OCI-LY1 (cell line): Measurements from ENCODE around the gene TMEM131.

Source experiments
- H2AFZ ChIP-seq: fragments of 200-600 bp; sonication (generic), shearing (Covaris generic); 2 replicates; pipeline ENCODE4 v1.6.0; 2014; ENCODE audit warnings: antibody characterized with exemption, mild to moderate bottlenecking, low read length
- H3F3A ChIP-seq: fragments of 200-600 bp; sonication (generic), shearing (Covaris generic); 2 replicates; pipeline ENCODE4 v1.6.0; 2014; ENCODE audit warnings: mild to moderate bottlenecking, antibody characterized with exemption, low read length, moderate library complexity; ENCODE audit not compliant: insufficient read depth
- H3K27ac ChIP-seq: fragments of 200-600 bp; sonication (generic); 2 replicates; pipeline ENCODE4 v1.5.1; 2014; ENCODE audit warnings: low read length, mixed run types, mild to moderate bottlenecking, low read depth; ENCODE audit not compliant: poor library complexity, severe bottlenecking
- H3K27me3 ChIP-seq: fragments of 200-600 bp; sonication (generic); 2 replicates; pipeline ENCODE4 v1.6.0; 2014; ENCODE audit warnings: antibody characterized with exemption, mild to moderate bottlenecking, low read length, moderate library complexity; ENCODE audit not compliant: insufficient read depth
- H3K36me3 ChIP-seq: fragments of 200-600 bp; sonication (generic); 2 replicates; pipeline ENCODE4 v1.6.1; 2014; ENCODE audit warnings: mild to moderate bottlenecking, antibody characterized with exemption, low read length, moderate library complexity, mixed read lengths; ENCODE audit not compliant: insufficient read depth
- H3K4me1 ChIP-seq: fragments of 200-600 bp; sonication (generic); 2 replicates; pipeline ENCODE4 v1.5.1; 2014; ENCODE audit warnings: mild to moderate bottlenecking, low read length, moderate library complexity; ENCODE audit not compliant: insufficient read depth, severe bottlenecking
- H3K4me2 ChIP-seq: fragments of 200-600 bp; sonication (generic), shearing (Covaris generic); 2 replicates; pipeline ENCODE4 v1.6.1; 2014; ENCODE audit warnings: low read length
- H3K4me3 ChIP-seq: fragments of 200-600 bp; sonication (generic); 2 replicates; pipeline ENCODE4 v1.5.1; 2014; ENCODE audit warnings: low read length, low read depth, mild to moderate bottlenecking, mixed read lengths; ENCODE audit not compliant: poor library complexity, severe bottlenecking
- H3K79me2 ChIP-seq: fragments of 200-600 bp; shearing (Covaris generic); 2 replicates; pipeline ENCODE4 v1.6.1; 2016; ENCODE audit warnings: mixed run types, low read length, mixed read lengths; ENCODE audit not compliant: insufficient read depth
- H3K9ac ChIP-seq: fragments of 200-600 bp; sonication (generic), shearing (Covaris generic); 2 replicates; pipeline ENCODE4 v1.6.1; 2014; ENCODE audit warnings: mild to moderate bottlenecking, low read length, mixed read lengths
- H3K9me2 ChIP-seq: fragments of 200-600 bp; sonication (generic), shearing (Covaris generic); 2 replicates; pipeline ENCODE4 v1.6.1; 2014; ENCODE audit warnings: low read depth, mild to moderate bottlenecking, low read length, mixed read lengths
- H3K9me3 ChIP-seq: fragments of 200-600 bp; shearing (Covaris generic); 2 replicates; pipeline ENCODE4 v1.6.1; 2014; ENCODE audit warnings: low read length, mixed read lengths
- H4K20me1 ChIP-seq: fragments of 200-600 bp; sonication (generic), shearing (Covaris generic); 2 replicates; pipeline ENCODE4 v1.6.0; 2016; ENCODE audit warnings: mild to moderate bottlenecking, low read length; ENCODE audit not compliant: insufficient read depth
- EZH2 ChIP-seq: fragments of 200-600 bp; sonication (generic), shearing (Covaris generic); IDR thresholded peaks from 2 replicates; pipeline ENCODE4 v1.8.0; 2017; ENCODE audit warnings: borderline replicate concordance, mixed run types, mild to moderate bottlenecking, antibody characterized with exemption, low read length, moderate library complexity, mixed read lengths
- TF ChIP-seq, protein P1 (sequence below): fragments of 200-600 bp; sonication (generic), shearing (Covaris generic); IDR thresholded peaks from 2 replicates; pipeline ENCODE4 v1.5.1; 2017; ENCODE audit warnings: mild to moderate bottlenecking, antibody characterized with exemption, low read length, moderate library complexity, mixed read lengths

TMEM131 gene

DNA sequence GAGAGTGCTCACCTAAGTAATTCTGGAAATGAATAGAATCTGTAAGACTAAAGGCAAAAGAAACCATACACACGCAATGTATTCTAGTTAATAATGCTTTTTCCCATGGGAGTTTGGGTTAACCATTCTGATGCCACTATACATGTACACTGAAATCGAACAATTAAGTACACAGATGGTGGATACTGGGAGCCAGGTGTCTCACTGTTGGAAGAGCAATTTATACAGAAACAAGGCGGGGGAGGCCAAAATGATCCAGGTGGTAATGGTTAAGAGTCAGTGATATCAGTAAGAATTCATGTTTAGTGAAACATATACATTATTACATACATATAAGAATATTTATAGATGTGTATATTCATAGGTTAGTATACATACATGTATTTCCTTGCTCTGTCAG, 67.2 kb downstream of the TMEM131 start:
- no peak overlapping the region for H3K4me2 ChIP-seq
- H3K9ac ChIP-seq, result no peak overlapping the region
- 0 out of 2 replicates have a peak, but pooled peaks cover 4% of the 10 kb centered on the region for H3F3A ChIP-seq
- peaks cover 21% of the 10 kb centered on the region for H3K36me3 ChIP-seq
- H3K79me2 ChIP-seq, result peaks cover 17% of the 10 kb centered on the region
- H3K27me3 ChIP-seq, result no peaks in the 10 kb centered on the region
- no peak overlapping the region for H3K27ac ChIP-seq
- no peaks in the 10 kb centered on the region; the same call in 1 of the 2 replicates for H3K9me2 ChIP-seq
- peaks cover 39% of the 10 kb centered on the region for H3K4me1 ChIP-seq
- peaks cover 3% of the 10 kb centered on the region; the same call in 1 of the 2 replicates for H3K9me3 ChIP-seq
- H2AFZ ChIP-seq, result no peak overlapping the region
- no peak overlapping the region for H3K4me3 ChIP-seq
- TF ChIP-seq EZH2, result no peak
- TF ChIP-seq, protein P1, sequence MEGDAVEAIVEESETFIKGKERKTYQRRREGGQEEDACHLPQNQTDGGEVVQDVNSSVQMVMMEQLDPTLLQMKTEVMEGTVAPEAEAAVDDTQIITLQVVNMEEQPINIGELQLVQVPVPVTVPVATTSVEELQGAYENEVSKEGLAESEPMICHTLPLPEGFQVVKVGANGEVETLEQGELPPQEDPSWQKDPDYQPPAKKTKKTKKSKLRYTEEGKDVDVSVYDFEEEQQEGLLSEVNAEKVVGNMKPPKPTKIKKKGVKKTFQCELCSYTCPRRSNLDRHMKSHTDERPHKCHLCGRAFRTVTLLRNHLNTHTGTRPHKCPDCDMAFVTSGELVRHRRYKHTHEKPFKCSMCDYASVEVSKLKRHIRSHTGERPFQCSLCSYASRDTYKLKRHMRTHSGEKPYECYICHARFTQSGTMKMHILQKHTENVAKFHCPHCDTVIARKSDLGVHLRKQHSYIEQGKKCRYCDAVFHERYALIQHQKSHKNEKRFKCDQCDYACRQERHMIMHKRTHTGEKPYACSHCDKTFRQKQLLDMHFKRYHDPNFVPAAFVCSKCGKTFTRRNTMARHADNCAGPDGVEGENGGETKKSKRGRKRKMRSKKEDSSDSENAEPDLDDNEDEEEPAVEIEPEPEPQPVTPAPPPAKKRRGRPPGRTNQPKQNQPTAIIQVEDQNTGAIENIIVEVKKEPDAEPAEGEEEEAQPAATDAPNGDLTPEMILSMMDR, result no peak
- no peaks in the 10 kb centered on the region for H4K20me1 ChIP-seq

DNA sequence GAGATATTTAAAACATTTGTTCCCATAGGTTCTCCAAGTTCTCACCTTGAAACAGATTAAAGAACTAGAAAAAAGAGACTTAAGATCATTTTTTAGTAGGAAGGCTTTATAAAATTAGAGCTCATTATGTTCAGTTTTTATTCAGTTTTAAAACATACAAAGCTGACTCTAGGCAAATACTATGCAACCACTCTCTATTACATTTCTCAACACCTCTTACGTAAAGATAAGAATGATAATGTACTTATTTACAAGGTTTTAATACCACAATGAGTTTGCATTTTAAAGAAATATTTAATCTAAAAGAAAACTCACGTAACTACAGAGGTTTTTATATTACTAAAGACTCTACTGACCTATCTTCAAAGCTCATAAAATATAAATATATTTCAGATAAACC, 68.8 kb downstream of the TMEM131 start:
- TF ChIP-seq, protein P1, result no peak
- no peak for TF ChIP-seq EZH2
- no peak overlapping the region for H3K9ac ChIP-seq
- no peaks in the 10 kb centered on the region for H4K20me1 ChIP-seq
- peaks cover 22% of the 10 kb centered on the region for H3K4me1 ChIP-seq
- peaks cover 25% of the 10 kb centered on the region for H3K36me3 ChIP-seq
- H3K27me3 ChIP-seq, result no peaks in the 10 kb centered on the region
- H3F3A ChIP-seq, result no peaks in the 10 kb centered on the region
- no peak overlapping the region for H2AFZ ChIP-seq
- peaks cover 3% of the 10 kb centered on the region; the same call in 1 of the 2 replicates for H3K9me3 ChIP-seq
- no peak overlapping the region for H3K4me3 ChIP-seq
- no peaks in the 10 kb centered on the region; the same call in 1 of the 2 replicates for H3K9me2 ChIP-seq
- peaks cover 17% of the 10 kb centered on the region for H3K79me2 ChIP-seq
- no peak overlapping the region for H3K4me2 ChIP-seq
- no peak overlapping the region for H3K27ac ChIP-seq

DNA sequence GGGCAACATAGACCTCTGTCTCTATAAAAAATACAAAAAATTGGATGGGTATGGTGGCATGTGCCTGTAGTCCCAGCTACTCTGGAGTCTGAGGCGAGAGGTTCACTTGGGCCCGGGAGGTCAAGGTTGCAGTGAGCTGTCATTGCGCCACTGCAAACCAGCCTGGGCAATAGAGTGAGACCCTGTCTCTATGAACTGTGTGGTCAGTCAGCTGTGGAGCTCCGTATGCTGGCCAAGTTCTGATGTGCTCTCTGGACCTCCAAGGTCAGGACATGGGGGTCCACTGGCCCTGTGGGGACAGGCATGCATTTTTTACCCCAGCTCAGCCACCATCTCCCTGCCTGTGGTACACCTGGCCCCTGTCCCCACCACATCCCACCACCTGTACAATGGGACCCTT, 71.6 kb downstream of the TMEM131 start:
- Histone ChIP-seq H3K27ac (no peak overlapping the region), H3F3A (no peaks in the 10 kb centered on the region), H3K4me1 (no peaks in the 10 kb centered on the region), H4K20me1 (no peaks in the 10 kb centered on the region), H3K79me2 (peaks cover 8% of the 10 kb centered on the region; the same call in 1 of the 2 replicates), H3K36me3 (peaks cover 41% of the 10 kb centered on the region), H3K4me3 (no peak overlapping the region), H3K27me3 (no peaks in the 10 kb centered on the region), H2AFZ (no peak overlapping the region), H3K9me2 (no peaks in the 10 kb centered on the region; the same call in 1 of the 2 replicates), H3K9me3 (peaks cover 11% of the 10 kb centered on the region), H3K9ac (no peak overlapping the region), H3K4me2 (no peak overlapping the region)
- no peak for TF ChIP-seq EZH2
- TF ChIP-seq, protein P1, result no peak
